Spleen (tissue), 11 donors: ENCODE data around the gene RASA3. TPM values are rescaled to one million over a fixed set of nuclear protein-coding genes. Genes with fewer than 3 reads are reported as not detected.
"Not testable (repeated sequence)": the region's sequence is repeated elsewhere in the genome, so short reads cannot be mapped to it uniquely, and the experiment has no call there.

ENCODE experiments used
- DNase-seq: peaks from one replicate; pipeline ENCODE4 v3.0.0-alpha.2; 2020
- H3K27ac ChIP-seq, 8 donors: fragments of 200-600 bp; sonication (generic) in 7 of 8; 1 replicate in 4 of 8; 2 replicates in 4 of 8; pipeline versions ENCODE4 v1.5.0 to v1.8.0; 2016 to 2021; ENCODE audit warnings: inconsistent platforms in 4 of 8, mild to moderate bottlenecking in 4 of 8, moderate library complexity in 1 of 8
- H3K27me3 ChIP-seq, 7 donors: fragments of 200-600 bp; sonication (generic) in 6 of 7; replicated peaks in 1 of 7; 1 replicate in 4 of 7; 2 replicates in 3 of 7; pipeline versions ENCODE4 v1.5.0 to v1.8.0; 2016 to 2021; ENCODE audit warnings: inconsistent platforms in 3 of 7, mild to moderate bottlenecking in 1 of 7
- H3K36me3 ChIP-seq, 6 donors: fragments of 200-600 bp; sonication (generic) in 5 of 6; 1 replicate in 4 of 6; 2 replicates in 2 of 6; pipeline versions ENCODE4 v1.5.0 to v1.8.0; 2016 to 2021; ENCODE audit warnings: inconsistent platforms in 2 of 6
- H3K4me1 ChIP-seq, 6 donors: fragments of 200-600 bp; sonication (generic) in 5 of 6; 1 replicate in 3 of 6; 2 replicates in 3 of 6; pipeline versions ENCODE4 v1.5.0 to v1.8.0; 2016 to 2021; ENCODE audit warnings: inconsistent platforms in 3 of 6
- H3K4me3 ChIP-seq, 8 donors: fragments of 200-600 bp; sonication (generic) in 7 of 8; 1 replicate in 4 of 8; 2 replicates in 4 of 8; pipeline versions ENCODE4 v1.5.0 to v1.8.0; 2016 to 2021; ENCODE audit warnings: inconsistent platforms in 4 of 8, mild to moderate bottlenecking in 4 of 8, moderate library complexity in 2 of 8
- H3K9me3 ChIP-seq, 8 donors: fragments of 200-600 bp; sonication (generic) in 7 of 8; 1 replicate in 4 of 8; 2 replicates in 4 of 8; pipeline versions ENCODE4 v1.5.0 to v1.8.0; 2016 to 2021; ENCODE audit warnings: inconsistent platforms in 4 of 8
- CTCF ChIP-seq, 11 experiments: fragments of 200-600 bp in 7 of 11; fragments of 450-650 bp in 4 of 11; sonication (generic) in 4 of 11; IDR thresholded peaks in 8 of 11; conservative IDR thresholded peaks in 3 of 11; 1 replicate in 7 of 11; 2 replicates in 4 of 11; pipeline versions ENCODE4 v1.4.0 to v1.8.0; 2016 to 2021; ENCODE audit warnings: antibody characterized with exemption in 11 of 11, inconsistent platforms in 4 of 11, mild to moderate bottlenecking in 1 of 11
- POLR2A ChIP-seq, 3 donors: fragments of 450-650 bp; IDR thresholded peaks; one replicate each; pipeline ENCODE4 v1.5.1; 2017; ENCODE audit warnings: antibody characterized with exemption in 3 of 3, mild to moderate bottlenecking in 1 of 3
- POLR2AphosphoS5 ChIP-seq, 3 donors: sonication (generic); formaldehyde crosslinking; IDR thresholded peaks; one replicate each; pipeline ENCODE4 v1.5.1; 2017; ENCODE audit warnings: antibody characterized with exemption in 3 of 3
- WGBS, 5 donors: extraction: QIAGEN DNeasy Blood & Tissue Kit in 3 of 5; methylation state at CpG; one replicate each; pipeline versions ENCODE4 v1.1.5 to v1.1.7; 2013 to 2018; 5-methylcytosine and 5-hydroxymethylcytosine counted together
- intact Hi-C: fragments of 100-400 bp; cut with DNase I; formaldehyde crosslinking; loops from one replicate; pipeline ENCODE4 v1.15.0; 2023; ENCODE audit warnings: low total_unique reads
- polyA plus RNA-seq, 3 donors: library from polyadenylated mRNA; stranded (reverse); fragments of 200-250 nt; gene quantifications; one replicate each; pipeline ENCODE4 v1.2.1, GENCODE V29; 2013
- total RNA-seq, 7 donors: library from RNA; depleted of rRNA in 3 of 7; stranded (reverse); fragments of >200 nt in 3 of 7; fragmentation: NEBNext Ultra II Directional in 4 of 7; extraction: Animal tissue kit (Norgen Biotek cat#: 25700) in 4 of 7; gene quantifications; one replicate each; pipeline versions ENCODE4 v1.1.0 to v1.2.1, GENCODE V29; 2016 to 2021
- donor health status: healthy with polysubstance abuse.
- donor health status: DM: no; HTN: no; CAD: no; lungs with moderate emphysema.
- donor health status: DM: no; HTN: no; CAD: no.
- donor health status: Bipolar disorder and iron deficiency.
- donor health status: healthy.
- donor health status: DM: no; HTN: no; CAD: no.
- donor health status: DM: yes; HTN: yes; CAD: no.

RASA3 gene
- total and polyA plus RNA-seq, 10 donors: 11.7 to 52.8 (median 47.7) TPM

- H3K27ac ChIP-seq: peak overlapping the region in 6 of 8 donors; percentile 17 to 68 (median 54)
- TF ChIP-seq POLR2AphosphoS5 (IDR thresholded peaks at IDR 0.05) (peak in 2 of 3 donors; percentile 12 to 40), POLR2A (IDR thresholded peaks at IDR 0.05) (no peak)
- H3K4me3 ChIP-seq: no peak overlapping the region
- no peaks in the 10 kb centered on the region for H3K36me3 ChIP-seq
- WGBS, 5 donors: 32 to 77% (median 65%) methylated on average over 15 to 21 of the region's 21 CpGs
- no peaks in the 10 kb centered on the region for H3K9me3 ChIP-seq
- no peaks in the 10 kb centered on the region for H3K27me3 ChIP-seq
- DNase-seq: peak; percentile 87
- H3K4me1 ChIP-seq: peaks cover 20 to 44% (median 29%) of the 10 kb centered on the region in 6 donors
- intact Hi-C loops: no loop called here
These were observed 1.9 kb upstream of the RASA3 start for GRCh38 chr13:114134111-114134943.

DNA sequence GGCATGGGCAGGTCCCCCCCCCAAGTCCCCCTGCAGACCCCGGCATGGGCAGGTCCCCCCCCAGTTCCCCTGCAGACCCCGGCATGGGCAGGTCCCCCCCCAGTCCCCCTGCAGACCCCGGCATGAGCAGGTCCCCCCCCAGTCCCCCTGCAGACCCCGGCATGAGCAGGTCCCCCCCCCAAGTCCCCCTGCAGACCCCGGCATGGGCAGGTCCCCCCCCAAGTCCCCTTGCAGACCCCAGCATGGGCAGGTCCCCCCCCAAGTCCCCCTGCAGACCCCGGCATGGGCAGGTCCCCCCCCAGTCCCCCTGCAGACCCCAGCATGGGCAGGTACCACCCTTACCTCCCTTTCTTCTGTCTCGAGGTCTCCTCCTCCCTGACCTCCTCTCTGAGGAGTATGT, 1.1 kb upstream of the RASA3 start:
- H3K36me3 ChIP-seq, H3K27me3 ChIP-seq, intact Hi-C loops, H3K9me3 ChIP-seq, H3K4me3 ChIP-seq, DNase-seq: not testable (repeated sequence)
- H3K27ac ChIP-seq: peak overlapping the region in 1 of 8 donors; percentile 68
- 47 to 90% (median 70%) methylated on average over 1 to 6 of the region's 7 CpGs for WGBS, 5 donors
- peaks cover 24 to 51% (median 36%) of the 10 kb centered on the region in 6 donors for H3K4me1 ChIP-seq

GRCh38 chr13:114133126-114133525, 703 bp upstream of the RASA3 start:
- Histone ChIP-seq H3K27ac (peak overlapping the region in 1 of 8 donors; percentile 89), H3K4me1 (peaks cover 28 to 56% (median 41%) of the 10 kb centered on the region in 6 donors), H3K4me3 (peak overlapping the region in 3 of 8 donors; percentile 97)
- DNase-seq, H3K27me3 ChIP-seq, H3K9me3 ChIP-seq, H3K36me3 ChIP-seq, intact Hi-C loops: not testable (repeated sequence)
- WGBS, 5 donors: 0 to 64% (median 47%) methylated on average over 1 to 7 of the region's 9 CpGs; no CpG with 5 or more reads in 1 of the 5 donors

GRCh38 chr13:114131583-114132418, 622 bp downstream of the RASA3 start:
- Histone ChIP-seq H3K27ac (peak overlapping the region; percentile 67 to 91 (median 86)), H3K4me1 (peaks cover 42 to 69% (median 54%) of the 10 kb centered on the region in 6 donors), H3K27me3 (no peaks in the 10 kb centered on the region), H3K4me3 (peak overlapping the region; percentile 60 to 98 (median 94)), H3K36me3 (no peaks in the 10 kb centered on the region), H3K9me3 (no peaks in the 10 kb centered on the region)
- 0 to 1% (median 0%) methylated on average over 39 to 95 of the region's 95 CpGs for WGBS, 5 donors
- DNase-seq: peak; percentile 87
- intact Hi-C loops: no loop called here
- TF ChIP-seq POLR2AphosphoS5 (IDR thresholded peaks at IDR 0.05) (peak in 1 of 3 donors; percentile 10), POLR2A (IDR thresholded peaks at IDR 0.05) (no peak)

DNA sequence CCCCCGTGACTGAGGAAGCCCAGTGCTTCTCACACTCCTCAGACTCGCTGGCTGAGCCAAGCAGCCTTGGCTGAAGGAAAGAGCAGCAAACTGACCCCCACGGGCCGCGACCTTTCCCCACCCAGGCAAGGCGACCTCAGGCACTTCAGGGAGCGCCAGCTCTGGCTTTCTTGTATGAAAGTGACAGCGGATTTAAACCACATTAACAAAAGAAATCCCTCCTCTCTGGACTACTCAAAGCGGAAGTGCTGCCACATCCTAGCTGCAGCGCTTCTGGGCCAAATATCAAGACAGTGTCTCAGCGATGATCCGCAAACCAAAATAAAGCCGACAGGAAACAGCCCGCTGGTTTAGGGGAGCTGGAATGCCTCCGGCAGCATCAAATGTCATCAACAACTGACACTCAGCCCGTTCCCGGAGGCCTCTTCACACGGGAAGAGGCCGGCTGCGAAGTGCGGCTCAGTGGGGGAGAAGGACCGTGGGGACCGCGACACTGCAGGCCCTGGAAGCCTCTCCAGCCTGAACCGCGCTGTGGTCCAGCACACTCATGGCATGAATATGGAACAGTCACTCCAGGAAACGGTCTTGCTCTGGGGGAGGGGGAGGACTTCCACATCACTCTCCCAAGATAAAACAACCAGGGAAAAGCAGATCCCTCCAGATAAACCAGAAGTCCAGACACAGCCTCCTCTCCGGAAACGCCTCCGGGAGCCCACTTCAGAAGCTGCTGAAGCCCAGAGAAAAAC, 1.4 kb downstream of the RASA3 start:
- peak overlapping the region; percentile 67 to 91 (median 86) for H3K27ac ChIP-seq
- H3K27me3 ChIP-seq: no peaks in the 10 kb centered on the region
- peak overlapping the region; percentile 60 to 98 (median 94) for H3K4me3 ChIP-seq
- H3K36me3 ChIP-seq: no peaks in the 10 kb centered on the region
- TF ChIP-seq POLR2AphosphoS5 (IDR thresholded peaks at IDR 0.05): peak; percentile 75 to 88 (median 77)
- TF ChIP-seq POLR2A (IDR thresholded peaks at IDR 0.05): peak in 1 of 3 donors; percentile 11
- TF ChIP-seq CTCF (IDR thresholded peaks at IDR 0.05 in 8 of 11, conservative IDR thresholded peaks at IDR 0.05 in 3 of 11): no peak
- 0 to 1% (median 1%) methylated on average over 28 to 30 of the region's 30 CpGs for WGBS, 5 donors
- intact Hi-C loops: no loop called here
- no peaks in the 10 kb centered on the region for H3K9me3 ChIP-seq
- peaks cover 45 to 76% (median 61%) of the 10 kb centered on the region in 6 donors for H3K4me1 ChIP-seq
- peak; percentile 89 for DNase-seq
